CD4-positive, alpha-beta T cell treated with Interleukin-15 for 1 hour (primary cell): ENCODE measurements around the gene KRT4.

Experiments used
- DNase-seq: peaks from one replicate; pipeline ENCODE4 v3.0.0-alpha.2; 2020

The KRT4 gene

GRCh38 chr12:52791271-52792184, 22.4 kb downstream of the KRT4 start:
- no peak for DNase-seq

GRCh38 chr12:52790427-52791270, 23.3 kb downstream of the KRT4 start:
- DNase-seq: no peak

GRCh38 chr12:52789637-52790426, 24.1 kb downstream of the KRT4 start:
- DNase-seq: no peak

GRCh38 chr12:52788876-52789636, 24.9 kb downstream of the KRT4 start:
- no peak for DNase-seq

- no peak for DNase-seq
These were observed 25.6 kb downstream of the KRT4 start for GRCh38 chr12:52788192-52788875.

- no peak for DNase-seq
These were observed 26.4 kb downstream of the KRT4 start for GRCh38 chr12:52787324-52788191.

GRCh38 chr12:52784909-52785308, 29.0 kb downstream of the KRT4 start:
- no peak for DNase-seq

- DNase-seq: no peak
These were observed 30.2 kb downstream of the KRT4 start for GRCh38 chr12:52783563-52784316.

- no peak for DNase-seq
These were observed 31.4 kb downstream of the KRT4 start for GRCh38 chr12:52782502-52782901.

GRCh38 chr12:52781399-52782082, 32.4 kb downstream of the KRT4 start:
- DNase-seq: no peak

- DNase-seq: no peak
These were observed 34.0 kb downstream of the KRT4 start for GRCh38 chr12:52779914-52780313.

- DNase-seq: no peak
These were observed 35.1 kb downstream of the KRT4 start for GRCh38 chr12:52778833-52779232.

- DNase-seq: no peak
These were observed 36.4 kb downstream of the KRT4 start for GRCh38 chr12:52777566-52777965.

GRCh38 chr12:52776913-52777395, 37.0 kb downstream of the KRT4 start, which contains the start of gene KRT76:
TSS of gene KRT76 (minus strand) at chr12:52777345. CDS start at chr12:52777291, 54 bp downstream.
- no peak for DNase-seq

- DNase-seq: no peak
These were observed 37.5 kb downstream of the KRT4 start for GRCh38 chr12:52776435-52776834.

- DNase-seq: no peak
These were observed 39.2 kb downstream of the KRT4 start for GRCh38 chr12:52774629-52775250.

GRCh38 chr12:52772772-52773171, 41.1 kb downstream of the KRT4 start:
- no peak for DNase-seq

- no peak for DNase-seq
These were observed 41.7 kb downstream of the KRT4 start for GRCh38 chr12:52772188-52772587.
